Measurements from ENCODE around the gene NEK4.

Gene NEK4

DNA sequence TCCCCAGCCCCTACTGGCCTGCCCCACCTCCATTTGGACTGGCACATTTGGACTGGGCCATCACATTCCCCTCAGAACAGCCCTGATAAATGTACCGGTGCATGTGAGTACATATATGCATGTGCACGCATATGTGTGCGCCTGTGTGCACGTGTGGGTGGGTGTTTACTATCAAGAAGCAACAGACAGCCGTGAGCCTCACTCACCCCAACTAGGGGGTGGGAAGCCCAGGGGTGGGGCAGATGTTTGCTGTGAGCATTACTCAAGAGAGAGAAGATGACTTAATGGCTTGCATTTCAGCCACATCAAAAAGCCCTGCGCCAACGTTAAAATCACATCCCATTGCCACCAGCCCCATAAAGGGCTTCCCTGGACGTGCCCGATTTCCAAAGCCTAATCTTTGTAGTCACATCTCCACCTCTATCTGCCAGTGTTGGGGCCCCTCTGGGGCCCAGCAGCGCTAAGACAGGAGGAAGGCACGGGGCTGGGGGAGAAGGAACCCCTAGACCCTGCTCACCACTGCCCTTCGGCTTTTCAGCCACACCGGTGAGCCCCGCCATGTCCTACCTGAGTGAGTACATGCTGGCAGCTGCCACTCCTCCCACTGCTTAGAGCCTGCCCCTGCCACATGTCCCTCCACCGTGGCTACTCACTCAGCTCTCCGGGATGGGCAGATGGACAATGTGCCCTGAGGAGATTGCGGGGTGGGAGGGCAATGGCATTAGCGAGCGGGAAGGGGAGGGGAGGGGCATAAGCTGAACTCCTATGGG, 34.7 kb upstream of the NEK4 start:
- Histone ChIP-seq H3K27me3 (ENCODE audit: insufficient read depth, poor library complexity, severe bottlenecking) (no peaks in the 10 kb centered on the region), H3K27ac (replicated peaks) (no peak overlapping the region), H3K4me3 (replicated peaks; ENCODE audit: insufficient read depth, low read length) (no peak overlapping the region)
- no peak for DNase-seq (ENCODE audit: low read depth in 1 of 2, low spot score in 1 of 2)
- TF ChIP-seq, protein P1, sequence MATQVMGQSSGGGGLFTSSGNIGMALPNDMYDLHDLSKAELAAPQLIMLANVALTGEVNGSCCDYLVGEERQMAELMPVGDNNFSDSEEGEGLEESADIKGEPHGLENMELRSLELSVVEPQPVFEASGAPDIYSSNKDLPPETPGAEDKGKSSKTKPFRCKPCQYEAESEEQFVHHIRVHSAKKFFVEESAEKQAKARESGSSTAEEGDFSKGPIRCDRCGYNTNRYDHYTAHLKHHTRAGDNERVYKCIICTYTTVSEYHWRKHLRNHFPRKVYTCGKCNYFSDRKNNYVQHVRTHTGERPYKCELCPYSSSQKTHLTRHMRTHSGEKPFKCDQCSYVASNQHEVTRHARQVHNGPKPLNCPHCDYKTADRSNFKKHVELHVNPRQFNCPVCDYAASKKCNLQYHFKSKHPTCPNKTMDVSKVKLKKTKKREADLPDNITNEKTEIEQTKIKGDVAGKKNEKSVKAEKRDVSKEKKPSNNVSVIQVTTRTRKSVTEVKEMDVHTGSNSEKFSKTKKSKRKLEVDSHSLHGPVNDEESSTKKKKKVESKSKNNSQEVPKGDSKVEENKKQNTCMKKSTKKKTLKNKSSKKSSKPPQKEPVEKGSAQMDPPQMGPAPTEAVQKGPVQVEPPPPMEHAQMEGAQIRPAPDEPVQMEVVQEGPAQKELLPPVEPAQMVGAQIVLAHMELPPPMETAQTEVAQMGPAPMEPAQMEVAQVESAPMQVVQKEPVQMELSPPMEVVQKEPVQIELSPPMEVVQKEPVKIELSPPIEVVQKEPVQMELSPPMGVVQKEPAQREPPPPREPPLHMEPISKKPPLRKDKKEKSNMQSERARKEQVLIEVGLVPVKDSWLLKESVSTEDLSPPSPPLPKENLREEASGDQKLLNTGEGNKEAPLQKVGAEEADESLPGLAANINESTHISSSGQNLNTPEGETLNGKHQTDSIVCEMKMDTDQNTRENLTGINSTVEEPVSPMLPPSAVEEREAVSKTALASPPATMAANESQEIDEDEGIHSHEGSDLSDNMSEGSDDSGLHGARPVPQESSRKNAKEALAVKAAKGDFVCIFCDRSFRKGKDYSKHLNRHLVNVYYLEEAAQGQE (IDR thresholded peaks at IDR 0.05; ENCODE audit: insufficient replicate concordance, low read depth): no peak
- TF ChIP-seq SPI1 (IDR thresholded peaks at IDR 0.05; ENCODE audit: borderline replicate concordance, low read depth) (no peak), GABPA (IDR thresholded peaks at IDR 0.05; ENCODE audit: low read depth) (no peak), POLR2AphosphoS5 (IDR thresholded peaks at IDR 0.05; ENCODE audit: low read depth) (no peak)
- TF ChIP-seq, protein P2, sequence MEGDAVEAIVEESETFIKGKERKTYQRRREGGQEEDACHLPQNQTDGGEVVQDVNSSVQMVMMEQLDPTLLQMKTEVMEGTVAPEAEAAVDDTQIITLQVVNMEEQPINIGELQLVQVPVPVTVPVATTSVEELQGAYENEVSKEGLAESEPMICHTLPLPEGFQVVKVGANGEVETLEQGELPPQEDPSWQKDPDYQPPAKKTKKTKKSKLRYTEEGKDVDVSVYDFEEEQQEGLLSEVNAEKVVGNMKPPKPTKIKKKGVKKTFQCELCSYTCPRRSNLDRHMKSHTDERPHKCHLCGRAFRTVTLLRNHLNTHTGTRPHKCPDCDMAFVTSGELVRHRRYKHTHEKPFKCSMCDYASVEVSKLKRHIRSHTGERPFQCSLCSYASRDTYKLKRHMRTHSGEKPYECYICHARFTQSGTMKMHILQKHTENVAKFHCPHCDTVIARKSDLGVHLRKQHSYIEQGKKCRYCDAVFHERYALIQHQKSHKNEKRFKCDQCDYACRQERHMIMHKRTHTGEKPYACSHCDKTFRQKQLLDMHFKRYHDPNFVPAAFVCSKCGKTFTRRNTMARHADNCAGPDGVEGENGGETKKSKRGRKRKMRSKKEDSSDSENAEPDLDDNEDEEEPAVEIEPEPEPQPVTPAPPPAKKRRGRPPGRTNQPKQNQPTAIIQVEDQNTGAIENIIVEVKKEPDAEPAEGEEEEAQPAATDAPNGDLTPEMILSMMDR (IDR thresholded peaks at IDR 0.05; ENCODE audit: insufficient read depth, low read length): no peak

DNA sequence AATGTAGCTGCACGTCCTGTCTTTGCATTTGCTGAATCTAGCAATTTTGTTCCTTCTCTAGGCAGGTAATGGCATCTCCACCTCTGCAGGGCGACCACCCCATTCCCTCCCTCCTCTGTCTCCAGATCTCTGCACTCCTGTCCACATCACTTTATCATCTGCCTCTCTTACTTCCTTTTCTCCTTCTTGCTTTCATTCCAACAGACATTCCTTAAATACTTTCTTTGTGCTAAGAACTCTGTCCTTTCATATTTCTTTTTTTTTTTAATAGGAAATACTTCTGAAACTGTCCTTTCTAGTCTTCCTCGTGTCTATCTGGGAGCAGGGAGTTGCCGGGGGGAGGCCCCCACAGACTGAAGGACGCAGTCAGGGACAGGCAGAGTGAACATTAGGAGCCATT, 31.1 kb upstream of the NEK4 start:
- Histone ChIP-seq H3K27me3 (ENCODE audit: insufficient read depth, poor library complexity, severe bottlenecking) (no peaks in the 10 kb centered on the region), H3K27ac (replicated peaks) (no peak overlapping the region), H3K4me3 (replicated peaks; ENCODE audit: insufficient read depth, low read length) (no peak overlapping the region)
- no peak for TF ChIP-seq POLR2AphosphoS5 (IDR thresholded peaks at IDR 0.05; ENCODE audit: low read depth)
- TF ChIP-seq, protein P1 (IDR thresholded peaks at IDR 0.05; ENCODE audit: insufficient replicate concordance, low read depth): no peak
- no peak for TF ChIP-seq SPI1 (IDR thresholded peaks at IDR 0.05; ENCODE audit: borderline replicate concordance, low read depth)
- TF ChIP-seq, protein P2 (IDR thresholded peaks at IDR 0.05; ENCODE audit: insufficient read depth, low read length): no peak
- TF ChIP-seq GABPA (IDR thresholded peaks at IDR 0.05; ENCODE audit: low read depth): no peak
- no peak for DNase-seq (ENCODE audit: low read depth in 1 of 2, low spot score in 1 of 2)

DNA sequence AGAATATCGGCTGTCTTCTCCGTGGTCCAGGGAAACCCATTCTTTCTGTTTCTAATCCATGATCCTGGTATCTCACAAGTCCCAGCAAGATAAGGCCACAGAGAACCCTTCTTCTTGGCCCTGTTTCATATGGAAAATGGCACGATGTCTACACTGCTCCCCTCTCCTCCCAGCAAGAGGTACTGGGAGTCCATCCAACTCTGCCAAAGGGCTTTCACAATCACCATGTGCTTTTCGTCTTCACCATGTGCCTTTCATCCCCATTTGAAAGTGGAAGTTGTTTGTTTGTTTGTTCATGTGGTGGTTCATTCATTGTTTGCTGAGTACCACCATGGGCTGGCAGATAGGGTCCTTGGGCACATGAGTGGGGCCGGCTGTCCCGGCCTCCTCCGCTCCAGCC, 29.3 kb upstream of the NEK4 start:
- Histone ChIP-seq H3K27me3 (ENCODE audit: insufficient read depth, poor library complexity, severe bottlenecking) (no peaks in the 10 kb centered on the region), H3K4me3 (replicated peaks; ENCODE audit: insufficient read depth, low read length) (no peak overlapping the region), H3K27ac (replicated peaks) (no peak overlapping the region)
- TF ChIP-seq, protein P1 (IDR thresholded peaks at IDR 0.05; ENCODE audit: insufficient replicate concordance, low read depth): no peak
- TF ChIP-seq POLR2AphosphoS5 (IDR thresholded peaks at IDR 0.05; ENCODE audit: low read depth) (no peak), GABPA (IDR thresholded peaks at IDR 0.05; ENCODE audit: low read depth) (no peak), SPI1 (IDR thresholded peaks at IDR 0.05; ENCODE audit: borderline replicate concordance, low read depth) (no peak)
- TF ChIP-seq, protein P2 (IDR thresholded peaks at IDR 0.05; ENCODE audit: insufficient read depth, low read length): no peak
- no peak for DNase-seq (ENCODE audit: low read depth in 1 of 2, low spot score in 1 of 2)

Measured in HL-60 (cell line).